Thymus (tissue), 11 donors: Measurements from ENCODE around the gene EPHA4. TPM values are rescaled to one million over a fixed set of nuclear protein-coding genes. Genes with fewer than 3 reads are reported as not detected.

ENCODE experiments used
- DNase-seq, 9 donors: peaks; one replicate each; pipeline ENCODE4 v3.0.0-alpha.2; 2013; ENCODE audit warnings: low spot score in 9 of 9, low read depth in 6 of 9, missing footprints in 1 of 9
- H3K27ac ChIP-seq, 2 donors: one replicate each; pipeline ENCODE4 v1.5.1; 2013; ENCODE audit warnings: control low read depth in 1 of 2, low read depth in 1 of 2, low read length in 1 of 2, mild to moderate bottlenecking in 1 of 2, moderate library complexity in 1 of 2
- H3K27me3 ChIP-seq, 2 donors: one replicate each; pipeline ENCODE4 v1.5.1; 2013; ENCODE audit warnings: low read length in 1 of 2; ENCODE audit not compliant: control insufficient read depth in 2 of 2, insufficient read depth in 1 of 2
- H3K36me3 ChIP-seq, 2 donors: one replicate each; pipeline ENCODE4 v1.5.1; 2013; ENCODE audit warnings: low read length in 1 of 2, mild to moderate bottlenecking in 1 of 2, moderate library complexity in 1 of 2; ENCODE audit not compliant: control insufficient read depth in 2 of 2, insufficient read depth in 2 of 2
- H3K4me1 ChIP-seq, 2 donors: one replicate each; pipeline ENCODE4 v1.5.1; 2013; ENCODE audit warnings: low read length in 2 of 2; ENCODE audit not compliant: control insufficient read depth in 2 of 2, insufficient read depth in 2 of 2
- H3K4me3 ChIP-seq, 2 donors: one replicate each; pipeline ENCODE4 v1.5.1; 2013; ENCODE audit warnings: low read length in 2 of 2, control low read depth in 1 of 2, mild to moderate bottlenecking in 1 of 2
- H3K9me3 ChIP-seq, 2 donors: one replicate each; pipeline ENCODE4 v1.5.1; 2013; ENCODE audit warnings: low read length in 1 of 2, mild to moderate bottlenecking in 1 of 2; ENCODE audit not compliant: control insufficient read depth in 2 of 2, insufficient read depth in 1 of 2
- WGBS: extraction: QIAGEN DNeasy Blood & Tissue Kit; methylation state at CpG from one replicate; pipeline ENCODE4 v1.1.7; 2013; 5-methylcytosine and 5-hydroxymethylcytosine counted together
- polyA plus RNA-seq: library from polyadenylated mRNA; stranded (reverse); fragments of 200-250 nt; gene quantifications from one replicate; pipeline ENCODE4 v1.2.3, GENCODE V29; 2013
- total RNA-seq: library from RNA; stranded (reverse); fragments of 120-200 nt; gene quantifications from one replicate; pipeline ENCODE4 v1.2.4, GENCODE V29; 2013
- donor health status: healthy.

Gene EPHA4
- total and polyA plus RNA-seq, 2 donors = 7.8 to 9.0 TPM

GRCh38 chr2:221405521-221405920, 166.6 kb downstream of the EPHA4 start:
- no peak for DNase-seq
- no peaks in the 10 kb centered on the region for H3K27me3 ChIP-seq
- no peaks in the 10 kb centered on the region for H3K4me1 ChIP-seq
- H3K4me3 ChIP-seq = no peak overlapping the region
- no peak overlapping the region for H3K27ac ChIP-seq
- no peaks in the 10 kb centered on the region for H3K9me3 ChIP-seq
- H3K36me3 ChIP-seq = no peaks in the 10 kb centered on the region

GRCh38 chr2:221402072-221402471, 170.0 kb downstream of the EPHA4 start:
- no peak for DNase-seq
- H3K9me3 ChIP-seq = peaks cover 0 to 2% of the 10 kb centered on the region in 2 donors
- H3K4me1 ChIP-seq = no peaks in the 10 kb centered on the region
- no peaks in the 10 kb centered on the region for H3K27me3 ChIP-seq
- WGBS = 100% methylated on average over 1 of the region's 1 CpG
- no peaks in the 10 kb centered on the region for H3K36me3 ChIP-seq
- no peak overlapping the region for H3K4me3 ChIP-seq
- H3K27ac ChIP-seq = no peak overlapping the region

- Histone ChIP-seq H3K36me3 (no peaks in the 10 kb centered on the region), H3K27ac (no peak overlapping the region), H3K27me3 (no peaks in the 10 kb centered on the region), H3K9me3 (peaks cover 0 to 2% of the 10 kb centered on the region in 2 donors), H3K4me3 (no peak overlapping the region), H3K4me1 (no peaks in the 10 kb centered on the region)
- DNase-seq = no peak
- 97% methylated on average over 4 of the region's 4 CpGs for WGBS
Observed at GRCh38 chr2:221400411-221400810, 171.7 kb downstream of the EPHA4 start.

GRCh38 chr2:221399183-221399582, 172.9 kb downstream of the EPHA4 start:
- DNase-seq = no peak
- Histone ChIP-seq H3K36me3 (no peaks in the 10 kb centered on the region), H3K4me3 (no peak overlapping the region), H3K27ac (no peak overlapping the region), H3K27me3 (no peaks in the 10 kb centered on the region), H3K4me1 (no peaks in the 10 kb centered on the region), H3K9me3 (peaks cover 0 to 2% of the 10 kb centered on the region in 2 donors)
- 88% methylated on average over 4 of the region's 4 CpGs for WGBS

- Histone ChIP-seq H3K27me3 (no peaks in the 10 kb centered on the region), H3K9me3 (peaks cover 0 to 2% of the 10 kb centered on the region in 2 donors), H3K27ac (no peak overlapping the region), H3K36me3 (no peaks in the 10 kb centered on the region), H3K4me1 (no peaks in the 10 kb centered on the region), H3K4me3 (no peak overlapping the region)
- no peak for DNase-seq
- 93% methylated on average over 1 of the region's 1 CpG for WGBS
Observed at GRCh38 chr2:221397187-221397586, 174.9 kb downstream of the EPHA4 start.

- WGBS = 95% methylated on average over 5 of the region's 5 CpGs
- Histone ChIP-seq H3K4me1 (no peaks in the 10 kb centered on the region), H3K4me3 (no peak overlapping the region), H3K27ac (no peak overlapping the region), H3K9me3 (no peaks in the 10 kb centered on the region), H3K36me3 (no peaks in the 10 kb centered on the region), H3K27me3 (no peaks in the 10 kb centered on the region)
- no peak for DNase-seq
Observed at GRCh38 chr2:221392228-221392881, 179.7 kb downstream of the EPHA4 start.

- Histone ChIP-seq H3K27me3 (no peaks in the 10 kb centered on the region), H3K36me3 (no peaks in the 10 kb centered on the region), H3K4me1 (no peaks in the 10 kb centered on the region), H3K27ac (no peak overlapping the region), H3K4me3 (no peak overlapping the region), H3K9me3 (no peaks in the 10 kb centered on the region)
- 93% methylated on average over 4 of the region's 4 CpGs for WGBS
- no peak for DNase-seq
Observed at GRCh38 chr2:221390878-221391277, 181.2 kb downstream of the EPHA4 start.

GRCh38 chr2:221389904-221390303, 182.2 kb downstream of the EPHA4 start:
- H3K4me1 ChIP-seq = no peaks in the 10 kb centered on the region
- WGBS = 98% methylated on average over 2 of the region's 2 CpGs
- no peak for DNase-seq
- H3K4me3 ChIP-seq = no peak overlapping the region
- H3K27me3 ChIP-seq = no peaks in the 10 kb centered on the region
- no peaks in the 10 kb centered on the region for H3K36me3 ChIP-seq
- H3K9me3 ChIP-seq = no peaks in the 10 kb centered on the region
- H3K27ac ChIP-seq = no peak overlapping the region

GRCh38 chr2:221389421-221389820, 182.7 kb downstream of the EPHA4 start:
- DNase-seq = no peak
- H3K4me1 ChIP-seq = no peaks in the 10 kb centered on the region
- no peak overlapping the region for H3K4me3 ChIP-seq
- no peaks in the 10 kb centered on the region for H3K27me3 ChIP-seq
- no peaks in the 10 kb centered on the region for H3K36me3 ChIP-seq
- H3K27ac ChIP-seq = no peak overlapping the region
- WGBS = 92% methylated on average over 5 of the region's 5 CpGs
- H3K9me3 ChIP-seq = no peaks in the 10 kb centered on the region
